ENCODE results near the gene MCC.

MCC gene

GRCh38 chr5:113223315-113223714, 264.9 kb downstream of the MCC start:
- no peak for FAIRE-seq
- no peak for TF ChIP-seq POU2F2 (IDR thresholded peaks at IDR 0.05; ENCODE audit: low read depth, low read length)
- TF ChIP-seq POLR2AphosphoS5 (IDR thresholded peaks at IDR 0.05; ENCODE audit: low read depth, low read length): no peak
- TF ChIP-seq TAF1 (IDR thresholded peaks at IDR 0.05; ENCODE audit: low read depth, low read length): no peak
- no peak for TF ChIP-seq PAX5 (IDR thresholded peaks at IDR 0.05; ENCODE audit: insufficient read depth, low read length, severe bottlenecking)
- no peak for TF ChIP-seq POLR2A (IDR thresholded peaks at IDR 0.05; ENCODE audit: low read depth, low read length)
- TF ChIP-seq SPI1 (IDR thresholded peaks at IDR 0.05; ENCODE audit: low read depth, low read length): no peak
- DNase-seq (ENCODE audit: insufficient read length, low spot score): no peak

DNA sequence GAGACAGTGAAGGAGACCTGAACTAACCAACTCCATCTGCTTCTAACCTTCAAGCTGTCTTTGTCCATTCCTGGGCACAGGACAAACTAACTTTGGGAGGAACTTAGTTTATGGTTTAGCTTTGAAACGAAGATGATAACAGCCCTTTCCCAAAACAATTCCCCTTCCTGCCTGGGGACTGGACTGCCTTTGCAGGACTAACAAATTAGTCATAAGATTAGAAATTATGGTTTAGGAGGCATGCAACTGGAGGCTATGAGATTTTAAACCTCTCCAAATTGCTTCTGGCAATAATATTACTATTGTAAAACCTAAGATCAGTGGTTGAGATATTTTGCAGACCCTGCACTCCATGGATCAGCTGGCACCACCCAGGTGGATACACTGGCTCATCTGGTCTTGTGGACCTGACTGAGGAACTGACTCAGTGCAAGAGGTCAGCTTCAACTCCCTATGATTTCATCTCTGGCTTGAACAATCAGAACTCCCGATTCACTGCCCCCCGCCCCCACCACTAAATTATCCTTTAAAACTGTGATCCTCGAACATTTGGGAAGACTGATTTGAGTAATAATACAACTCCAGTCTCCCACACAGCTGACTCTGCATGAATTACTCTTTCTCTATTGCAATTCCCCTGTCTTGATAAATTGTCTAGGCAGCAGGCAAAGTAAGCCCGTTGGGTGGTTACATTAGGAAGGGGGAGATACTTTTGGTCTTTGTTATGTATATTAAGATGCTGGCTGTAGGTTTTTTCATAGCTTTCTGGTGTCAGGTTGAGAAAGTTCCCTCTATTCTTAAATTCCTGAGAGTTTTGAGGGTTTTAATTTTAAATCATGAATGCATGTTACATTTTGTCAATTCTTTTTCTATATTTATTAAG, 266.7 kb downstream of the MCC start:
- FAIRE-seq: no peak
- DNase-seq (ENCODE audit: insufficient read length, low spot score): no peak
- TF ChIP-seq TAF1 (IDR thresholded peaks at IDR 0.05; ENCODE audit: low read depth, low read length) (no peak), PAX5 (IDR thresholded peaks at IDR 0.05; ENCODE audit: insufficient read depth, low read length, severe bottlenecking) (no peak), POU2F2 (IDR thresholded peaks at IDR 0.05; ENCODE audit: low read depth, low read length) (no peak), SPI1 (IDR thresholded peaks at IDR 0.05; ENCODE audit: low read depth, low read length) (no peak), POLR2A (IDR thresholded peaks at IDR 0.05; ENCODE audit: low read depth, low read length) (no peak), POLR2AphosphoS5 (IDR thresholded peaks at IDR 0.05; ENCODE audit: low read depth, low read length) (no peak)

GRCh38 chr5:113219695-113220094, 268.6 kb downstream of the MCC start:
- TF ChIP-seq POU2F2 (IDR thresholded peaks at IDR 0.05; ENCODE audit: low read depth, low read length) (no peak), POLR2A (IDR thresholded peaks at IDR 0.05; ENCODE audit: low read depth, low read length) (no peak), SPI1 (IDR thresholded peaks at IDR 0.05; ENCODE audit: low read depth, low read length) (no peak), TAF1 (IDR thresholded peaks at IDR 0.05; ENCODE audit: low read depth, low read length) (no peak), PAX5 (IDR thresholded peaks at IDR 0.05; ENCODE audit: insufficient read depth, low read length, severe bottlenecking) (no peak), POLR2AphosphoS5 (IDR thresholded peaks at IDR 0.05; ENCODE audit: low read depth, low read length) (no peak)
- FAIRE-seq: no peak

DNA sequence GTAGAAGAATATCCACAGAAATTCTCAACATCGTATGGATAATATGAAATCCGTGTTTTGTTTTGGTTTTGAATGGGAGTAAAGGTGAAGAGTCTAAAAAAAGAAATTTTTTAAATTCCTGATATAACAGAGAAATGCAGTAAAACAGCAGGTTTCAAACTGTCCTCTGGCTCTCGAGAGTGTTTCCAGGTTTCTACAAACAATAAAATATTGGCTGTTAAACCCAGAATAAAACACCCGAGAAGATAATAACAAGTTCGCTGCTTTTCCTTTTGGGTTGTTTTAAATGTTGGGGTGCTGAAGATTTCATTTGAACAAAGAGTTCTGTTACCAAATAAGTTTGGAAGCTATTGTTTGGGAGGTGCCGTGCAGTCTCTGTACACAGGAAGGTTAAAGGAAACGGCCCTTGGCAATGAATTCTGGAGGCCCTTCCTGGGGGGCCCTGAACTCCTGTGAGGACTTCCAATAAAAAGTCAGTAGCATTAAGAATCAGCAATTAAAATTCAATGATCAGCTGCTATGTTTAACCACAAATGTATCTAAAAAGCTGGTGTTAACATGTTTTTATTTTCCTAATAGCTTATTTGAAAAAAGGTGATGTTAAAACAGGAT, 269.2 kb downstream of the MCC start:
- DNase-seq (ENCODE audit: insufficient read length, low spot score) (no peak), FAIRE-seq (no peak)
- TF ChIP-seq POLR2A (IDR thresholded peaks at IDR 0.05; ENCODE audit: low read depth, low read length) (no peak), TAF1 (IDR thresholded peaks at IDR 0.05; ENCODE audit: low read depth, low read length) (no peak), PAX5 (IDR thresholded peaks at IDR 0.05; ENCODE audit: insufficient read depth, low read length, severe bottlenecking) (no peak), SPI1 (IDR thresholded peaks at IDR 0.05; ENCODE audit: low read depth, low read length) (no peak), POLR2AphosphoS5 (IDR thresholded peaks at IDR 0.05; ENCODE audit: low read depth, low read length) (no peak), POU2F2 (IDR thresholded peaks at IDR 0.05; ENCODE audit: low read depth, low read length) (no peak)

More at GRCh38 chr5:113219695-113220094, 268.6 kb downstream of the MCC start:
- no peak for DNase-seq (ENCODE audit: insufficient read length, low spot score)

DNA sequence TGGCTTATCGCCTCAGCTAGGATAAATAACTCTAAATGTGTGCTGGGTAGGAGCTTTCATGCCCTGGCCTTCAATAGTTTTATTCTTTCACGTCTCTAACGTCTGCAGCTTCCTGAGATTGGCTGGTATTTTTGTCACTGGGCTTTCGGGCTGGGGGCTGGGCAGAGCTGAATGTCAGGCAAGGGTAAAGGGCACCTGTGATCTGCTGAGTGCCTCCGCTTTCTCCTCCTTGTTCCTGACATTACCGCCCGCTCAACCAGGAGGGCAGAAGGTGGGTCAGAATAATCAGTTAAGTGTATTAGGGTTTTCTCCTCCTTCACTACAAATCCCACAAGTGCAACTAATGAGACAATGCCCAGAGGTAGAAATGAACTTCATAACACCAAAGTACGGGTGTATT, 270.1 kb downstream of the MCC start:
- DNase-seq (ENCODE audit: insufficient read length, low spot score): no peak
- no peak for TF ChIP-seq PAX5 (IDR thresholded peaks at IDR 0.05; ENCODE audit: insufficient read depth, low read length, severe bottlenecking)
- no peak for TF ChIP-seq POLR2A (IDR thresholded peaks at IDR 0.05; ENCODE audit: low read depth, low read length)
- no peak for TF ChIP-seq POU2F2 (IDR thresholded peaks at IDR 0.05; ENCODE audit: low read depth, low read length)
- TF ChIP-seq SPI1 (IDR thresholded peaks at IDR 0.05; ENCODE audit: low read depth, low read length): no peak
- TF ChIP-seq POLR2AphosphoS5 (IDR thresholded peaks at IDR 0.05; ENCODE audit: low read depth, low read length): no peak
- TF ChIP-seq TAF1 (IDR thresholded peaks at IDR 0.05; ENCODE audit: low read depth, low read length): no peak
- FAIRE-seq: no peak

DNA sequence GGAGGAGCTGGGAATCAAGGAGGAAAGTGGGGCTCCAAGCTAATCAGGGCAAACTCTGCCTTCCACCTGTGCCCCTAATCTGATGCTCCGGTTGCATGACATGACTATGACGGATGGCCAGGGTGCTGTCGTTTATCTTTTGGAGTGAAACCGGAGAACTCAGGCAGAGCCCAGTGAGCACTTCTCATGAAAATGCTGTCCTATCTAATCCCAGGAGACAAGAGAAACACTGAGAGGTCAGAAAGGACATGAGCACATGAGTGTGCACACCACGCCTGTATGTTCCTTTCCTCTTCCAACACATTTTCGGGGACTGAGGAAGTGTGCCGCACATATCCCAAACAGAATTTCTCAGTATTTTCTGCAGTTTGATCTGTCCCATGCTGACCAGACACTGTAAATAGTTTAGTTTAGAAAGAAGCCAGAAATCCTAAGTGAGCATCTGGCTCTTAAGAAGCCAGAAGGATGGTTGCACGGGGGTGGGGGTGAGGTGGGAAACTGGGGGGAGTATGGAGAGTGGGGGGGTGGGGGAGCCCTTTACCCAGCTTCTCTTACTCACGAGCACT, 270.6 kb downstream of the MCC start:
- no peak for FAIRE-seq
- no peak for TF ChIP-seq TAF1 (IDR thresholded peaks at IDR 0.05; ENCODE audit: low read depth, low read length)
- no peak for TF ChIP-seq SPI1 (IDR thresholded peaks at IDR 0.05; ENCODE audit: low read depth, low read length)
- no peak for TF ChIP-seq POLR2AphosphoS5 (IDR thresholded peaks at IDR 0.05; ENCODE audit: low read depth, low read length)
- TF ChIP-seq POLR2A (IDR thresholded peaks at IDR 0.05; ENCODE audit: low read depth, low read length): no peak
- TF ChIP-seq POU2F2 (IDR thresholded peaks at IDR 0.05; ENCODE audit: low read depth, low read length): no peak
- TF ChIP-seq PAX5 (IDR thresholded peaks at IDR 0.05; ENCODE audit: insufficient read depth, low read length, severe bottlenecking): no peak
- no peak for DNase-seq (ENCODE audit: insufficient read length, low spot score)

DNA sequence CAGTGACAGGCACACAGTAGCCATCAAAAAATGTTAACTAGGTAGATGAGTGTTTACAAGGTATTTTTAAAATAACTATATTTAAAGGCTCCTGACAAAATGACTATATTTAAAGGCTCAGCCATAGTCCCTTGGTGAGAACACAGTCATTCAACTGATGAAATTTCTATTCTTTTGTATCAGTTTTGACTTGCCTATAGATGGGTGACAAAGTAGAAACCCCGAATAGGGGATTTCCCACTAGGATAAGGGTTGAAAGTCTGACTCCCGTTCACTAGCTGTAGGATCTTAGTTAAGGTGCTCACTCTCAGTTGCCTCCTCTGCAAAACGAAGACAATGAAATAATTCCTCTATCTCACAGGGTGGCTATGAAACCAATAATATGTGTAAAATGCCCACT, 271.7 kb downstream of the MCC start:
- DNase-seq (ENCODE audit: insufficient read length, low spot score): no peak
- no peak for FAIRE-seq

GRCh38 chr5:113215401-113216060, 272.7 kb downstream of the MCC start:
- DNase-seq (ENCODE audit: insufficient read length, low spot score) (no peak), FAIRE-seq (no peak)
- TF ChIP-seq PAX5 (IDR thresholded peaks at IDR 0.05; ENCODE audit: insufficient read depth, low read length, severe bottlenecking) (no peak), TAF1 (IDR thresholded peaks at IDR 0.05; ENCODE audit: low read depth, low read length) (no peak), POLR2AphosphoS5 (IDR thresholded peaks at IDR 0.05; ENCODE audit: low read depth, low read length) (no peak), POU2F2 (IDR thresholded peaks at IDR 0.05; ENCODE audit: low read depth, low read length) (no peak), SPI1 (IDR thresholded peaks at IDR 0.05; ENCODE audit: low read depth, low read length) (no peak), POLR2A (IDR thresholded peaks at IDR 0.05; ENCODE audit: low read depth, low read length) (no peak)

More for the DNA sequence above, 271.7 kb downstream of the MCC start:
- no peak for TF ChIP-seq POU2F2 (IDR thresholded peaks at IDR 0.05; ENCODE audit: low read depth, low read length)
- no peak for TF ChIP-seq PAX5 (IDR thresholded peaks at IDR 0.05; ENCODE audit: insufficient read depth, low read length, severe bottlenecking)
- TF ChIP-seq SPI1 (IDR thresholded peaks at IDR 0.05; ENCODE audit: low read depth, low read length): no peak
- no peak for TF ChIP-seq TAF1 (IDR thresholded peaks at IDR 0.05; ENCODE audit: low read depth, low read length)
- TF ChIP-seq POLR2A (IDR thresholded peaks at IDR 0.05; ENCODE audit: low read depth, low read length): no peak
- TF ChIP-seq POLR2AphosphoS5 (IDR thresholded peaks at IDR 0.05; ENCODE audit: low read depth, low read length): no peak

Data from GM12891 (cell line).